Frontal cortex (tissue), 4 donors: Measurements from ENCODE around the gene CREBL2. TPM values are rescaled to one million over a fixed set of nuclear protein-coding genes. Genes with fewer than 3 reads are reported as not detected.
"Not testable (repeated sequence)": the region's sequence is repeated elsewhere in the genome, so short reads cannot be mapped to it uniquely, and the experiment has no call there.

ENCODE experiments used
- DNase-seq, 2 donors: peaks; one replicate each; pipeline ENCODE4 v3.0.0; 2012; ENCODE audit warnings: low spot score in 2 of 2
- FAIRE-seq: peaks from 2 replicates; lab custom pipeline; 2012; peaks lifted over from hg19 to GRCh38; lab: Jason Lieb, UNC
- total RNA-seq: library from RNA; depleted of rRNA; stranded (reverse); fragments of >200 nt; gene quantifications from one replicate; pipeline ENCODE4 v1.2.3, GENCODE V29; 2014
- donor health status: control.
- donor health status: control.
- donor health status: control.

The CREBL2 gene
- total RNA-seq, 1 donor from 2014 or later: 35.9 TPM

DNA sequence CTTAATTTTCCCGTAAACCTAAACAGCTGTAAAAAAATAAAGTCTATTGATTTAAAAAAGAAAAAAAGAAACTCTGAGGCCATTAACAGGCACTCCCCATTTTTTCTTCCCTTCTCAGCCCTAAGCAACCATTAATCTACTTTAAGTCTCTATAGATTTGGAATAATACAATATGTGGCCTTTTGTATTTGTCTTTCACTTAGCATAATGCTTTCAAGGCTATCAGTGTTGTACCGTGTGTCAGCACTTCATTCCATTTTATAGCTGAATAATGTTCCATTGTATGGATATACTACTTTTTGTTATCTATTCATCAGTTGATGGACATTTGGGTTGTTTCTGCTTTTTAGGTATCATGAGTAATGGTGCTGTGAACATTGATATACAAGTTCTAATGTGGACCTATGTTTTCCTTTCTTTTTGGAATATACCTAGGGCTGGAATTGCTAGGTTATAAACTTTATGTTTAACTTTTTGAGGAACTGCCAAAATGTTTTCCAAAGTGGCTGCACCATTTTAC is 15.7 kb downstream of the CREBL2 start:
- DNase-seq: no peak
- FAIRE-seq: no peak

DNA sequence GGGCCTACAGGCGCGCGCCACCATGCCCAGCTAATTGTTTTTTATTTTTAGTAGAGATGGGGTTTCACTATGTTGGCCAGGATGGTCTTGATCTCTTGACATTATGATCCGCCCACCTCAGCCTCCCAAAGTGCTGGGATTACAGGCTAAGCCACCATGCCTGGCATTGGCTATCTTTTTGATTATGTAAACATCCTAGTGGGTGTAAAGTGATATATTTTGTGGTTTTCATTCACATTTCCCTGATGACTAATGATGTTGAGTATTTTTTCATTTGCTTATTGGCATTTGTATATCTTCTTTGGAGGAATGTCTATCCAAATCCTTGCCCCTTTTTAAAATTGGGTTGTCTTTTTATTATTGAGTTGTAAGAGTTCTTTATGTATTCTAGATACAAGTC is 16.3 kb downstream of the CREBL2 start:
- FAIRE-seq (no peak), DNase-seq (no peak)

DNA sequence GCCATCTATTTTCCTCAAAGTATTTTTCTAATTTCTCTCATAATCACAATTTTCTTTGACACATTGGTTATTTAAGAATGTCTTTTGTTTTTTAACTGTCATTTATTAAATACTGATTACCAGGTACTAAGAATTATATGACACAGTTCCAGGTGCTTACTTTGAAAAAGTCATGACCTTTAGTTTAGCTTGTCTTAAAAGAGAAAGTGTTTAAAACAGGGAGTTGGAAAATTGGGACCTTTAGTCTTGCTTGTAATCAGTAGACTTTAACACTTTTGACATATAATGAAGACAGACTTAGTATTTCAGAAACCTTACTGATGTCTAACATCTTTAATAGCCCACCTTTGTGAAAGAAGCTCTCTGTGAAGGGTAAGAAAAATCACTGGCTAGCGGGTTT is 19.2 kb downstream of the CREBL2 start:
- DNase-seq (no peak), FAIRE-seq (peak; percentile 39)

DNA sequence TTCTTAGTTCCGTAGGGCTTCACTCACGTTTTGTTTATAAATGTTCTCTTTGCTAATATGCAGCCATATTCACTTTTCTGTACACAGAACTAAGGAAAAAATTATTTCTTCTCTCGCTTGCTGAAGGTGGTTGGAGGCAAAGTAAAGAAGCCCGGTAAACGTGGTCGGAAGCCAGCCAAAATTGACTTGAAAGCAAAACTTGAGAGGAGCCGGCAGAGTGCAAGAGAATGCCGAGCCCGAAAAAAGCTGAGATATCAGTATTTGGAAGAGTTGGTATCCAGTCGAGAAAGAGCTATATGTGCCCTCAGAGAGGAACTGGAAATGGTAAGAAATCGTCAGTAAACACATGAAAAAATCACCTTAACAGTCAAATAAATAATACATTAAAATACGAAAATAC is 24.0 kb downstream of the CREBL2 start:
- DNase-seq (no peak), FAIRE-seq (no peak)

DNA sequence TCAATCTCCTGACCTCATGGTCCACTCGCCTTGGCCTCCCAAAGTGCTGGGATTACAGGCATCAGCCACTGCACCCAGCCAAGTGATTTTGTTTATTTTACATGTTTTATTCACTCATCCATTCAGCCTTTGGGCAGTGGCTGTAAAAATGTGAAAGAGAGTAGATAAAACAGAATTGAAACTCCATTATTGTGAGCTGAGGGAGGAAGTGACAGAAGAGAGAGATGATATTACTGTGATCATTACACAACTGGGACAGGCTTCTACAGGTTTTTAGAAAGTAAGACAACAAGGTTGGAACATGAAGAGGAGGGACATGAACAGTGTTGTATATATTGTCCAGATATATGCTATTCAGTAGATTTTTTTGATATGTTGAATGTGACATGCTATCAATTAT is 25.0 kb downstream of the CREBL2 start:
- no peak for DNase-seq
- FAIRE-seq: no peak

DNA sequence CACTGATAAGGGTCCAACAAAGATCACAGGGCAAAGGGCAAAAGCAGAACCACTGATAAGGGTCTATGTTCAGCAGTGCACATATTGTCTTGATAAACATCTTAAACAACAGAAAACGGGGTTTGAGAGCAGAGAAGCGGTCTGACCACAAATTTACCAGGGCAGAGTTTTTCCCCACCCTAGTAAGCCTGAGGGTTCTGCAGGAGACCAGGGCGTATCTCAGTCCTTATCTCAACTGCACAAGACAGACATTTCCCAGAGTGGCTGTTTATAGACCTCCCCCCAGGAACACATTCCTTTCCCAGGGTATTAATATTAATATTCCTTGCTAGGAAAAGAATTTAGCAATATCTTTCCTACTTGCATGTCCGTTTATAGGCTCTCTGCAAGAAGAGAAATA is 28.3 kb downstream of the CREBL2 start:
- not testable (repeated sequence) for FAIRE-seq, DNase-seq

DNA sequence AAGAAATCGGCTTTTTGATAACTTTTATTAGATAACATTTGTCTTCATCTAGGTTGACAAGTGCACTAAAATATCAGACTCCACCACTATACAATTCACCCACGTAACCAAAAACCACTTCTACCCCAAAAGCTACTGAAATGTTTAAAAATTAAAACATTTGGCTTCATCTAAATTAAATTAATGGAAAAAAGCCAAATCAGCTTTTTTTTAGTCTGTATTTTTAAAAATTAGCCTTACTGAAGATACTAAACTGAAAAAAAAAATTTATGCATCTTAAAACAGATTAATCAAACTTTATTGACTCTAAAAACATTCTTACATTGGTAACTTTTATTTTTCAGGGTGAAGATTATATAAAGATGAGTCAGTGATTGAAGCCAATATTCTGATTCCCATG is 30.0 kb downstream of the CREBL2 start:
- no peak for FAIRE-seq
- no peak for DNase-seq

DNA sequence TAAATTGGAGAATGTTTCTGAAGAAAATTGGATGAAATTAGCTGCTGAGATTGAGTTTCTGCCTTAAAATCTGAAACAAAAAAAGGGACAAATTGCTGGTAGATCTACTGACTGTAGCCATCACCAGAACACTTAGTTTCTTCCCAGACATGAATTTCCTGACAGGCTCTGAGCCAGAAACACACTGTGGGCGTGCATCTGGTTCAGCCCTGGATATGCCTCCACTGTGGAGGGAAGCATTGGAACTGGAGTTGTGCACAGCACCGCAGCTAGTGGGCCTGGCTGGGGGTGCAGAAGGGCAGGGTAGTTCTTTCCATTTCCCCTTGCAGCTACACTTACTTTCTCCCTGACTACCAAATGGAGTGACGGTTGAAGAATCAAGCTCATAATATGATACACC is 31.2 kb downstream of the CREBL2 start:
- no peak for DNase-seq
- no peak for FAIRE-seq

DNA sequence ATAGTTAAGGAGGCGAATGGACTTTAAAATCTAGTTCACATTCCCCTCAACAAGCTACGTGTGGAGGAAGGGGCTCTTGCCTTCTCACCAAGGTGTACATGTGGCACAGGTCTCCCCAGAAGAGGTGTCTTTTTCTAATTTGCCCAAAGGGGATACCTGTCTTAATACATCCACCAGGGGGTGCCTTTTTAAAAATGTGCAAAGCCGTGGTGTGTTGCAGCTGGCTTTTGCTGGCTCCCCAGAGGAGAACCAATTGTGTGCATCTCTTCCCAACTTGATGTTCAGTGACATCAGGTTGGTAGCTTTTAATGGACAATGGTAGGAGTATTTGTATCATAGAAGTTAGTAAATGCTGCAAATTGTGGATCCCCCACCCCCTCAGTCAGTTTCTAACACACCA is 33.8 kb downstream of the CREBL2 start:
- FAIRE-seq: no peak

DNA sequence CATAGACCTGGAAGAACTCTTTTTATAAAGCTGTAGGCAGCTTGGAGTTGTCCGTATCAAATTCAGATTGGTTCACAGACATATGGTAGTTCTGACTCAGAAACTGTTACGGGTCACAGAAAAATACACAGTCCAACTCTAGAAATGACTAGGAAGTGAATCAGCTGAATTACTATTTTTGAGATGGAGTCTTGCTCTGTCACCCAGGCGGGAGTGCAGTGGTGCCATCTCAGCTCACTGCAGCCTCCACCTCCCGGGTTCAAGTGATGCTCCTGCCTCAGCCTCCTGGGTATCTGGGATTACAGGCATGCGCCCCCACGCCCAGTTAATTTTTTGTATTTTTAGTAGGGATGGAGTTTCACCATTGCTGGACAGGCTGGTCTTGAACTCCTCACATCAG is 34.3 kb downstream of the CREBL2 start:
- not testable (repeated sequence) for FAIRE-seq, DNase-seq

More for the DNA sequence above, 33.8 kb downstream of the CREBL2 start:
- no peak for DNase-seq

DNA sequence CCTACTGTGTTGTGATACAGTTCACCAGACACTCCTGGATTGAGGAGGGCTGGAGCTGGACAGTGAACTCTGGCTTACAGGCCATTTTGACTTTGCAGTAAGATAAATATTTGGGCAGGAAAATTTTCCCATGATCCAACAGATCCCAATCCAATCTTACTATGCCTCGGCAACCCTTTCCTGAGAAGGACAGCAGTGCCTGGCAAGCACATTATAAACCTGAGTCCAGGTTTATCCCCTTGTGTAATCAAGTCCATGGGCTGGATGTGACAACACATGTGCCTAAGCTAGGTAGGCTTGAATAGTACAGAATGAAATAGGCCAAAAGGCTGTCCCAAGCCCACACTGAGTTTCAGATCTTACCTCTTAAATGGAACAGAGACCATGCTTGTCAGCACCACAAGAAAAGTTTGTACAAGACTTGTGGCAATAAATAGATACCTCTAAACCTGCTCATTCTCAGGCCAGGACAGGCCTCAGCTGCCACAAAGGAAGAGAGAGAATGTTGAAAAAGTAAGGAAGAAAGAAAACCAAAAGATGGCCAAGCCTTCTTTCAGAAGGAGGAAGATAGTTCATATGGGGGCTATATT is 34.9 kb downstream of the CREBL2 start:
- FAIRE-seq (no peak), DNase-seq (no peak)

DNA sequence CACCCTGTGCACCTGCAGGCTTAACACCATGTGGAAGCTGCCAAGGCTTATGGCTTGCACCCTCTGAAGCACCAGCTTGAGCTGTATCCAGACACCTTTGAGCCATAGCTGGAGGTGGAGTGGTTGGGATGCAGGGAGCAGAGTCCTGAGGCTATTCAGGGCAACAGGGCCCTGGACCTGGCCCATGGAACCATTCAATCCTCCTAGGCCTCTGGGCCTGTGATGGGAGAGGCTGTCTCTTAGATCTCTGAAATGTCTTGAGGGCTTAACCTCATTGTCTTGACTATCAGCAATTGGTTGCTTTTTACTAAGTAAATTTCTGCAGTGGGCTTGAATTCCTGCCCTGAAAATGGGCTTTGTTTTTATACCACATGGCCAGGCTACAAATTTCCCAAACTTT is 36.6 kb downstream of the CREBL2 start:
- FAIRE-seq: no peak

DNA sequence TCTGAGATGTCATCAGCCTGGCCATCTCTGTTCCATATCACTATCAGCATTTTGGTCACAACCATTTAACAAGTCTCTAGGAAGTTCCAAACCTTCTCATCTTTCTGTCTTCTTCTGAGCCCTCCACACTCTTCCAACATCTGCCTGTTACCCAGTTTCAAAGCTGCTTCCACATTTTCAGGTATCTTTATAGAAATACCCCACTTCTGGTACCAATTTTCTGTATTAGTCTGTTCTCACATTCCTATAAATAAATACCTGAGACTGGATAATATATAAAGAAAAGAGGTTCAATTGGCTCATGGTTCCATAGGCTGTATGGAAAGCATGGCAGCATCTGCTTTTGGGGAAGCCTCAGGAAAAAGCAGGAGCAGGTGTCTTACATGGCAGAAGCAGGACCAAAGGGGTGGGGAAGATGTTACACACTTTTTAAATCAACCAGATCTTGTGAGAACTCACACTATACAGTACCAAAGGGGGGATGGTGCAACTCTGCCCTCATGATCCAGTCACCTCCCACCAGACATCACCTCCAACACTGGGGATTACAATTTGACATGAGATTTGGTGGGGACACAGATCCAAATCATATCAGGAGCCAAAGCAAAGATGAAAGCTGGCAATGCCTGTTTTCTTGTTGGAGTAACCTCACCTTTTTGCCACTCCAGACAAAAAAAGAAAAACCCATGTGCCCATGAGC is 37.4 kb downstream of the CREBL2 start:
- no peak for FAIRE-seq
- DNase-seq: no peak

More for the DNA sequence above, 36.6 kb downstream of the CREBL2 start:
- no peak for DNase-seq

DNA sequence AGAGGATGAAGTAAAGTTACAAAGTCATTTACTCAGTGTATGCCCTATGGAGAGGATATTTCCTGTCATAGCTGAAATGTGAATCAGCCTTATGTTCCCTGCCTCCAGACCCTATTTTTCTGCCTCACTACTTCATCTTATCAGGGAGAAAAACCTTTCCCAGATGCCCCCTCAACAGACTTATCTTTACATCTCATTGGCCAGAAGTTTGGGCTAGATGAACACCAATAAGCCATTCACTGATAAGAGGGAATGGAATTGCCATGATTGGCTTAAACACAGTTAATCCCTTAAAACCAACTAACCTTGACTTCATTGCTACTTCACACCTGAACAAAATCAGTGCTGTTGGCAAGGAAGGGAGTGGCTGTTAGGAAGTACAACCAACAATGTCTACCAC is 40.1 kb downstream of the CREBL2 start:
- DNase-seq (no peak), FAIRE-seq (no peak)

DNA sequence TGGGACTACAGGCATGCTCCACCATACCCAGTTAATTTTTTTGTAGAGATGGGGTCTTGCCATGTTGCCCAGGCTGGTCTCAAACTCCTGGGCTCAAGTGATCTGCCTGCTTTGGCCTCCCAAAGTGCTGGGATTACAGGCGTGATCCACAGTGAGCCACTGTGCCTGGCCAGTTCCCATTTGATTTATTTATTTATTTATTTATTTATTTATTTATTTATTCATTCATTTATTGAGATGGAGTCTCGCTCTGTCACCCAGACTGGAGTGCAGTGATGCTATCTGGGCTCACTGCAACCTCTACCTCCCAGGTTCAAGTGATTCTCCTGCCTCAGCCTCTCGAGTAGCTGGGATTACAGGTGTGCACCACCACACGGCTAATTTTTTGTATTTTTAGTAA is 41.0 kb downstream of the CREBL2 start:
- FAIRE-seq, DNase-seq: not testable (repeated sequence)

DNA sequence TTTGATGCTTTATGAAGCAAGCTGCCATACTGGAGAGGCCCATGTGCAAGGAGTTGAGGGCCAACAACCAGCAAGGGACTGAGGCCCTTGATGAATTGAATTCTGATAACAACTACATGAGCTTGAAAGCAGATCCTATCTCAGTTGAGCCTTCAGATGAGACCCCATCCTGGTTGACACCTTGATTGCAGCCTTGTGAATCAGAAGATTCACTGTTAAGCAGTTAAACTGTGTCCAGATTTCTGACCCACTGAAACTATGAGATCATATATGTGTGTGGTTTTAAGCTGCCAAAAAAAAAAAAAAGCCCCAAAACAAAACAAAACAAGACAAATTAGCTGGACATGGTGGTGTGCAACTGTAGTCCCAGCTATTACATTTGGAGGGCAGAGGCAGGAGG is 42.2 kb downstream of the CREBL2 start:
- FAIRE-seq (no peak), DNase-seq (no peak)

DNA sequence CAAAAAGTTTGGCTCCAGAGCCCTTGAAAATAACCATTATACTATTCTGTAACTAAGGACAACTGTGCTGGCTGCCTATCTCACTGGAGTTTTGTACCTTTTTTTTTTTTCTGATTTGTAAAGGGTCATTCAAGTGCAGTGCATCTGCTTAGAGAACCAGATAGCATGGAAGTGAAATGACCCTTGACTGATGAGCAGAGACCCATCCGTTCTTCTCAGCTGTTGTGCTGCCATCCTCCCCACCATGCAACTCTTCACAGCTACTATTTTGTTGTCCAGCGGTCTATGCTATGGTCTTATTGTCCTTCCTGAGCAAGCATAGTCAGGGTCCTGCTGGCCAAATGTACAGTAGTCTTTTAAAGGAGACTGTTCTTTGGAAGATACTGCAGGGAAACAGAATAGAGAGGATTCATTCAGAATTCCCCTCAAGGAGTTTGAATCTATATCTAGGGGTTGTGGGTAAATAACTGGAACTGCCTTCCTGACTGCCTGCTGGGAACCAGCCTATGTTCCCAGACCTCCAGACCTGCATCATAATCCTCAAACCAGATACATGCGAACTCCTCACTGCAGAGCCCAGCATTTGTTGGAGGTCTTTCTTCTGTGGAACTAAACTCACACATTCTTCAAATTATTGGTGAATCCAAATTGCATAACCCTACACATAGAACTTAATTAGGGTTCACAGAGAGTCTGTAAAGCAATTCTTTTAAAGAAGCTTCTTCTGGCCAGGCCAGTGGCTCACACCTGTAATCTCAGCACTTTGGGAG is 43.2 kb downstream of the CREBL2 start:
- no peak for DNase-seq
- no peak for FAIRE-seq

DNA sequence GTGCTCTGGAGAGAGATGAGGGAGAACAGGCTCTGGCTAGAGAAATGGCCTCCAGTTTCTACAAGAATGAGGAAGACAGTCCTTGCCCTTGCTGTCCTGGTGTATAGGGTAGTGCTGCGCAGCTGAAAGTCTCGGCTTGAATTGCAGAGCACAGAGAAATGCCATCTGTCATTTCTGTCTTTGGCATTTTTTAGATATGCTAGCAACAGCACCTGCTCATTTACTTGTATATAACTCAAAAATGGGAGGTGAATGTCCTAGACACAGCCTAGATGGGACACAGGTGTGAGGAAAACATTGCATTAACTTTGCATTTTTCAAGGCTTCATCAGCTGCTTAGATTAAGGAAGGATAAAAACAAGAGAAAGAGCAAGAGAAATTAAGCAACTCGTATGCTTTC is 48.5 kb downstream of the CREBL2 start:
- FAIRE-seq (no peak), DNase-seq (no peak)

DNA sequence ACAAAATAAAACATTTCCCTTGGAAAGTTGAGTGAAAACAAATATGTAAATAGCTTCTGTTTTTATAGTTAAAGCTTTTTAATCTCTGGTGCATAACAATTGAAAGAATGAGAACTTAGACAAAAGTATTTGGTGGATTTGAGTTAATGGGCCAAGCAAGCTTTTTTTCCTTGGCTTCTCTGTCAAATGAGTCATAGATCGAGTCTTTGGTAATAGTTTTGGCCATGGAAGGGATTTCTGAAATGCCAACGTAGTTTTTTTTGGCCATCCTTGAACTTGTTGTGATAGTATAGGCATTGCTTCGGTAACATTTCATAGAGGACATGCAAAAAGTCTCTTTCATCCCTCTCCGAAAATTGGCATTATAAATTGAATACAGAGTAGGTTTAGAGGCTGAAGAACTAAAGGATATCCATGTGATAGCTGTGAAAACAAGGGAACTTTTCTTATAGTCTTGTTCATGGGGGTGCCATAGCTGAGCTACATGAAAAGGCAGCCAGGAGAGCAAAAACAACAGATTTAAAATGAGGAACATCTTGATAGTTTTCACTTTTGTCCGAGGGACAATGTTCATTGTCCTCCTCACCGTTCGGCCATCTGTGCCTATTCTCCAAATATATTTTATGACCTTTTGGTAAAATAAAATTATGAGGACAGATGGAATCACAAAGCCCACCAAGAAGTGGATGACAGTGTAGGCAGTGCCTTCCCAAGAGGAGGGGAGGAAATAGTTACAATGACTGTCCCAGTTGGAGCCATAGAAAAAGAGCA is 49.6 kb downstream of the CREBL2 start:
- no peak for DNase-seq
- no peak for FAIRE-seq

DNA sequence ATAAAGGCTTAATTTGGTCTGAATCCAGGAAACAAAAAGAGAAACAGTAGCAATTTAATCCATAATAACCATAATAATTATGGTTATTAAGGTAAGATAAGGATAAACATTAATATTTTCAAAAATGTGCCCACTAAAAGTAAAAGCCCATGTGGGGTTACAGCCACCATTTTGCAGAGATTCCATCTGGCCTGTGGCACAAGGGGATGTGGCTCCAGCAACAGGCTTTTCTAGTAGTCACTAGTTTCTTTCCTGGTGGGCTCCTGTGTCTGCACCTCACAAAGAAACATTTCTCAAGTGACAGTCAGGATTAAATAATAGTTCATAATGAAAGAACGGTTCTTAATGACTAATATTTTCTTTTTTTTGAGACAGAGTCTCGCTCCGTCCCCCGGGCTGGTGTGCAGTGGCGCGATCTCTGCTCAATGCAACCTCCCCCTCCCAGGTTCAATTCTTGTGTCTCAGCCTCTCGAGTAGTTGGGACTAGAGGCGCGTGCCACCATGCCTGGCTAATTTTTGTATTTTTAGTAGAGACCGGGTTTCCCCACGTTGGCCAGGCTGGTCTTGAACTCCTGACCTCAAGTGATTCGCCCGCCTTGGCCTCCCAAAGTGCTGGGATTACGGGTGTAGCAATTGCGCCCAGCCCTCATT is 52.1 kb downstream of the CREBL2 start:
- DNase-seq: no peak
- FAIRE-seq: no peak
